Neural cell (in vitro differentiated cells): Measurements from ENCODE around the gene CDC34. TPM values are rescaled to one million over a fixed set of nuclear protein-coding genes. Genes with fewer than 3 reads are reported as not detected.

Source experiments
- H2AFZ ChIP-seq: fragments of 200-600, 300-800 bp; sonication (generic), shearing (Covaris generic); 2 replicates; pipeline ENCODE4 v1.6.0; 2014; ENCODE audit warnings: low read depth, mild to moderate bottlenecking, antibody characterized with exemption, low read length, moderate library complexity
- H3F3A ChIP-seq: fragments of 200-600 bp; shearing (Covaris generic); 2 replicates; pipeline ENCODE4 v1.6.1; 2016; ENCODE audit warnings: mild to moderate bottlenecking, moderate library complexity, mixed read lengths, antibody characterized with exemption, low read length; ENCODE audit not compliant: insufficient read depth, poor library complexity, severe bottlenecking
- H3K27ac ChIP-seq: fragments of 200-600, 300-800 bp; sonication (generic), shearing (Covaris generic); 2 replicates; pipeline ENCODE4 v1.5.1; 2014; ENCODE audit warnings: mild to moderate bottlenecking, low read length, moderate library complexity
- H3K27me3 ChIP-seq: fragments of 300-800, 200-600 bp; sonication (generic), shearing (Covaris generic); 2 replicates; pipeline ENCODE4 v1.6.0; 2014; ENCODE audit warnings: mild to moderate bottlenecking, low read depth, low read length, moderate library complexity; ENCODE audit not compliant: insufficient read depth
- H3K36me3 ChIP-seq: fragments of 300-800, 200-600 bp; sonication (generic), shearing (Covaris generic); 2 replicates; pipeline ENCODE4 v1.5.1; 2014; ENCODE audit warnings: mild to moderate bottlenecking, antibody characterized with exemption, low read length, moderate library complexity; ENCODE audit not compliant: insufficient read depth
- H3K4me2 ChIP-seq: fragments of 300-800, 200-600 bp; sonication (generic), shearing (Covaris generic); 2 replicates; pipeline ENCODE4 v1.6.0; 2014; ENCODE audit warnings: mild to moderate bottlenecking, low read length
- H3K4me3 ChIP-seq: fragments of 300-800, 200-600 bp; sonication (generic), shearing (Covaris generic); 2 replicates; pipeline ENCODE4 v1.5.1; 2014; ENCODE audit warnings: mild to moderate bottlenecking, low read length, moderate library complexity
- H3K79me2 ChIP-seq: fragments of 200-600 bp; shearing (Covaris generic); replicated peaks from 2 replicates; pipeline ENCODE4 v1.6.0; 2014; ENCODE audit warnings: mild to moderate bottlenecking, low read length, moderate library complexity; ENCODE audit not compliant: insufficient read depth
- H3K9ac ChIP-seq: fragments of 300-800, 200-600 bp; sonication (generic), shearing (Covaris generic); 2 replicates; pipeline ENCODE4 v1.6.1; 2016; ENCODE audit warnings: mild to moderate bottlenecking, low read length, mixed read lengths
- H3K9me2 ChIP-seq: fragments of 200-600 bp; shearing (Covaris generic); 2 replicates; pipeline ENCODE4 v1.6.1; 2016; ENCODE audit warnings: mild to moderate bottlenecking, low read length, mixed read lengths; ENCODE audit not compliant: insufficient read depth
- H3K9me3 ChIP-seq: fragments of 200-600, 300-800 bp; sonication (generic), shearing (Covaris generic); 2 replicates; pipeline ENCODE4 v1.6.1; 2016; ENCODE audit warnings: mild to moderate bottlenecking, mixed run types, low read length, moderate library complexity, mixed read lengths
- H4K20me1 ChIP-seq: fragments of 200-600 bp; shearing (Covaris generic); 2 replicates; pipeline ENCODE4 v1.6.1; 2016; ENCODE audit warnings: mild to moderate bottlenecking, mixed run types; ENCODE audit not compliant: insufficient read depth
- CTCF ChIP-seq: fragments of 450-650 bp; IDR thresholded peaks from 2 replicates; pipeline ENCODE4 v1.5.1; 2014; ENCODE audit warnings: antibody characterized with exemption, mild to moderate bottlenecking, moderate library complexity; ENCODE audit not compliant: poor library complexity, severe bottlenecking
- EP300 ChIP-seq: fragments of 450-650 bp; conservative IDR thresholded peaks from 2 replicates; pipeline ENCODE4 v1.6.1; 2014; ENCODE audit warnings: antibody characterized with exemption, mild to moderate bottlenecking, moderate library complexity; ENCODE audit not compliant: poor library complexity, severe bottlenecking
- EZH2 ChIP-seq: fragments of 200-600, 300-800 bp; shearing (Covaris generic), sonication (generic); IDR thresholded peaks from 2 replicates; pipeline ENCODE4 v1.6.1; 2014; ENCODE audit warnings: antibody characterized with exemption, low read length, borderline replicate concordance, mild to moderate bottlenecking; ENCODE audit not compliant: insufficient read depth, poor library complexity, severe bottlenecking
- MXI1 ChIP-seq: fragments of 450-650 bp; conservative IDR thresholded peaks from 2 replicates; pipeline ENCODE4 v1.6.1; 2014; ENCODE audit warnings: antibody characterized with exemption, mild to moderate bottlenecking; ENCODE audit not compliant: poor library complexity, severe bottlenecking
- POLR2AphosphoS5 ChIP-seq: IDR thresholded peaks from 2 replicates; pipeline ENCODE4 v1.6.1; 2012
- RAD21 ChIP-seq: fragments of 450-650 bp; conservative IDR thresholded peaks from 2 replicates; pipeline ENCODE4 v1.6.1; 2014; ENCODE audit warnings: antibody characterized with exemption, mild to moderate bottlenecking, moderate library complexity
- REST ChIP-seq: IDR thresholded peaks from 2 replicates; pipeline ENCODE4 v1.6.1; 2012; ENCODE audit warnings: borderline replicate concordance
- SMC3 ChIP-seq: fragments of 450-650 bp; conservative IDR thresholded peaks from 2 replicates; pipeline ENCODE4 v1.6.1; 2014; ENCODE audit warnings: antibody characterized with exemption, mild to moderate bottlenecking, moderate library complexity; ENCODE audit not compliant: poor library complexity
- TAF1 ChIP-seq: IDR thresholded peaks from 2 replicates; pipeline ENCODE4 v1.6.1; 2012; ENCODE audit warnings: low read depth
- polyA plus RNA-seq: library from polyadenylated mRNA; depleted of rRNA; stranded (reverse); fragments of >200 nt; gene quantifications from 2 replicates; pipeline ENCODE4 v1.2.3, GENCODE V29; 2014

Gene CDC34
- polyA plus RNA-seq, 1 donor from 2014 or later: 155 TPM

GRCh38 chr19:504616-505015 lies 26.9 kb upstream of the CDC34 start:
- H3K9me2 ChIP-seq: no peaks in the 10 kb centered on the region
- no peak overlapping the region for H3K27ac ChIP-seq
- no peaks in the 10 kb centered on the region for H3K36me3 ChIP-seq
- peaks cover 5% of the 10 kb centered on the region for H3K27me3 ChIP-seq
- H3K9me3 ChIP-seq: no peaks in the 10 kb centered on the region
- H4K20me1 ChIP-seq: no peaks in the 10 kb centered on the region
- peaks cover 12% of the 10 kb centered on the region for H3K79me2 ChIP-seq
- no peak overlapping the region for H3K4me2 ChIP-seq
- TF ChIP-seq CTCF (no peak), RAD21 (no peak), MXI1 (no peak), TAF1 (no peak), EP300 (no peak), SMC3 (no peak), POLR2AphosphoS5 (no peak), REST (no peak), EZH2 (no peak)
- no peak overlapping the region for H2AFZ ChIP-seq
- no peaks in the 10 kb centered on the region for H3F3A ChIP-seq
- H3K9ac ChIP-seq: no peak overlapping the region
- no peak overlapping the region for H3K4me3 ChIP-seq

GRCh38 chr19:506404-507285 lies 24.9 kb upstream of the CDC34 start:
- peaks cover 12% of the 10 kb centered on the region for H3K79me2 ChIP-seq
- H4K20me1 ChIP-seq: no peaks in the 10 kb centered on the region
- no peaks in the 10 kb centered on the region for H3K9me2 ChIP-seq
- H3F3A ChIP-seq: no peaks in the 10 kb centered on the region
- H3K27ac ChIP-seq: peak overlapping the region; percentile 98
- peak overlapping the region; percentile 94 for H2AFZ ChIP-seq
- H3K4me2 ChIP-seq: no peak overlapping the region
- H3K27me3 ChIP-seq: no peaks in the 10 kb centered on the region
- H3K9ac ChIP-seq: peak overlapping the region; percentile 99
- peak overlapping the region; percentile 100 for H3K4me3 ChIP-seq
- no peaks in the 10 kb centered on the region for H3K9me3 ChIP-seq
- TF ChIP-seq SMC3 (peak; percentile 98), EZH2 (no peak), MXI1 (peak; percentile 81), REST (peak; percentile 42), CTCF (peak; percentile 100), POLR2AphosphoS5 (peak; percentile 79), TAF1 (no peak), EP300 (peak; percentile 65), RAD21 (peak; percentile 93)
- no peaks in the 10 kb centered on the region for H3K36me3 ChIP-seq
